ENCODE data around the gene HOXC12. TPM values are rescaled to one million over a fixed set of nuclear protein-coding genes. Genes with fewer than 3 reads are reported as not detected.

The HOXC12 gene
- total and polyA plus RNA-seq, 7 experiments from 2014 or later: not detected

DNA sequence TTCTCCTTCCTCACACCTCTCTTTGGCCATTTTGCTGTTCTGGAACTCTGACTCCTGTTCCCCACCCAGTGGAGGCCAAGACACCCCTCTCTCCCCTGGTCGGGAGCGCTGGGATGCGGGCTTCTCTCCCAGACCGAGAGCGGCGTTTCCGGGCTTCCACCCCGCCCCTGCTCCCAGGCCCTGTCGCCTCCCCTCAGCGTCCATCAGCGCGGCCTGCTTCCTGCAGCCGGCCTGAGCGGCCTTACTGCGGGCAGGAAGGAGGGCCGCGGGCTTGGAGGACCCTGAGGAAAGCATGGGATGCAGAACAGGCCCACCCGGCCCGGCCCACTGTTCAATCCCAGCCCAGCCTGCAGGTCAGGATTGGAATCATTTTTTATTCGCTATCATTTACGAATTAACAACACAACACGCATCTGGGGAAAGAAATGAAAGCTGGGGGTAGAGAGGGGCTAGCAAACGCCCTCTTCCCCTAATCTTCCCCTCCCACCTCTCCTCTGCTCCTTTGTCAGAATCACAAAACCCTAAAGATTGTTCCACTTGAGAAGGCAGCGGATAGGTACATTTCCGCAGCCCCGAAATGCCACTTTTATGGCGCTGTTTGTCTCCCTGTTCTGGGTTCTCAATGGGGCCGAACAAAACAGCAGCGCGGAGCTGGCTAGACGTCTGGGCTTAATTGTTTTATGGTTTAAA is 50.3 kb downstream of the HOXC12 start:
- no peaks in the 10 kb centered on the region for H3K9me3 ChIP-seq (ENCODE audit: control insufficient read depth in 2 of 3, low read length in 3 of 3)
- ChIA-PET POLR2A (interaction anchor here (0.7 kb wide), 1 partner anchor 211 kb away, joined by 3 read pairs; no protein-coding TSS in a partner anchor), CTCF (interaction anchor here (1.7 to 7.0 kb wide), 5 partner anchors 186 to 209 kb away, joined by 6 to 71 read pairs (median 37); partner anchors contain the start of gene SMUG1)
- intact Hi-C loops (cut with micrococcal nuclease): loop anchor here (5.0 to 10.0 kb wide), 2 partner anchors 132 to 370 kb away; no protein-coding TSS in a partner anchor
- H3K27me3 ChIP-seq (ENCODE audit: control insufficient read depth in 2 of 2, insufficient read depth in 2 of 2, low read length in 2 of 2): peaks cover 19 to 76% of the 10 kb centered on the region in 2 donors
- Mint-ChIP-seq H3K9me3 (peaks cover 0 to 2% (median 0%) of the 10 kb centered on the region in 11 donors), H3K27ac (peak overlapping the region in 2 of 9 donors; percentile 6 to 42), H3K4me3 (peak overlapping the region in 6 of 10 donors; percentile 15 to 91 (median 81)), H3K36me3 (no peaks in the 10 kb centered on the region), H3K27me3 (peaks cover 86 to 97% (median 90%) of the 10 kb centered on the region in 5 donors), H3K4me1 (peaks cover 6 to 48% (median 23%) of the 10 kb centered on the region in 7 donors)
- ATAC-seq: no peak
- H3K4me3 ChIP-seq (ENCODE audit: low read length): no peak overlapping the region
- peaks cover 12 to 22% of the 10 kb centered on the region in 2 donors for H3K4me1 ChIP-seq (ENCODE audit: control insufficient read depth in 2 of 2, insufficient read depth in 2 of 2, low read length in 2 of 2)
- H3K36me3 ChIP-seq (ENCODE audit: control insufficient read depth in 2 of 3, insufficient read depth in 3 of 3, low read length in 3 of 3): no peaks in the 10 kb centered on the region
- no peak for DNase-seq
- H3K27ac ChIP-seq (ENCODE audit: low read depth, low read length): no peak overlapping the region

DNA sequence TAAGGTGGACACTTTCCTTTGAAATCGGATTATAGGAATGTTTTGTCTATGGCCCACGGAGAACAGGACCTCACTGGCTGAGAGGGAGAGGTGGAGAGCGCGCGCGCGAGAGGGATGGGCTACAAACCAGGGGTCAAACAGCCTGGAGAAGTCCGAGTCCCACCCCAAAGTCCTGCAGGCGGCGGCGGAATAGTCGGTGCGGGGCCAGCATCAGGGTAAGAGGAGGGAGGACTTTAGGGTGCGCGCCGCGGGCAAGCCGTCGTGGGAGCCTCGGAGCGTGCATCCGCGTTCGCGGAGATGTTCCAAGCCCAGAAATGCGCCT is 50.8 kb downstream of the HOXC12 start:
- CTCF ChIA-PET: interaction anchor here (0.6 to 7.0 kb wide), 9 partner anchors 11 to 441 kb away, joined by 3 to 71 read pairs (median 6); partner anchors contain the start of gene SMUG1

DNA sequence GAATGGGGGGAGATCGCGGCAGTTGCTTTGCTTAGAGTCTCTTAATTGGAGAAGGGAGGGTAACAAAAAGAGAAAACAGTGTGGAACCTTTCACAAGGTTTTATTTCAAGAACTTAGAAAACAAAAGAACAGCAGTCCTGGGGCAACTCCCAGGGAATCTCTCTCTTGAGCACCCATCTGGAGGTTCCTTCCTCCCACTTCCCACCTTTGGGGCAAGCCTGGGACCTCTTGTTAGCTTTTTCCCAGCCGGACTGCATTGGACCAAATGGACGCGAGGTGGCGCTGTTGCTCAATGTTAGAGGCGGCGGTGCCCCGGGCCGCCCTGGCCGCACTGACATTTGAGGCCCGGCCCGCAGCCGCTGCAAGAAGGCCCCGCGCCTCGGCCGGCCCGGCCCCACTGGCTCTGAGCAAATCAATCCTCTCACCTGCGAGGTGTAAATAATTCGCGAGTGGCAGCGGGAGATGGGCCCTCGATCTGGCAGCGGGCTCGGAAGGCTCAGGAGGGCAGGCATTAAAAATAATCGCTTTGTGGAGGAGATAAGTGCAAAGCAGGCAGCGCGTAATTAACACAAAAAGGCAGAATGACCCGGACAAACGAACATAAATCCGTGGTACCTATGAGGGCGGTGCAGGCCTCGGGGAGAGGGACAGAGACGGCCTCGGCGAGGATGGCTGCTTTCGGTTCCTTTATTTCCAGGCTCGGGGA is 51.3 kb downstream of the HOXC12 start:
- ATAC-seq (peak; percentile 90), DNase-seq (peak; percentile 67 to 89 (median 79))
- Histone ChIP-seq H3K27ac (ENCODE audit: low read depth, low read length) (no peak overlapping the region), H3K27me3 (ENCODE audit: control insufficient read depth in 2 of 2, insufficient read depth in 2 of 2, low read length in 2 of 2) (peaks cover 24 to 77% of the 10 kb centered on the region in 2 donors), H3K36me3 (ENCODE audit: control insufficient read depth in 2 of 3, insufficient read depth in 3 of 3, low read length in 3 of 3) (no peaks in the 10 kb centered on the region), H3K4me3 (ENCODE audit: low read length) (peak overlapping the region; percentile 45), H3K9me3 (ENCODE audit: control insufficient read depth in 2 of 3, low read length in 3 of 3) (no peaks in the 10 kb centered on the region), H3K4me1 (ENCODE audit: control insufficient read depth in 2 of 2, insufficient read depth in 2 of 2, low read length in 2 of 2) (peaks cover 6 to 20% of the 10 kb centered on the region in 2 donors)
- Mint-ChIP-seq H3K27me3 (peaks cover 90 to 97% (median 92%) of the 10 kb centered on the region in 5 donors), H3K4me1 (peaks cover 9 to 53% (median 23%) of the 10 kb centered on the region in 7 donors), H3K36me3 (no peaks in the 10 kb centered on the region), H3K9me3 (peaks cover 0 to 2% (median 0%) of the 10 kb centered on the region in 11 donors), H3K4me3 (peak overlapping the region; percentile 79 to 91 (median 84)), H3K27ac (peak overlapping the region in 1 of 9 donors; percentile 6)
- CTCF ChIA-PET: interaction anchor here (0.6 to 7.0 kb wide), 11 partner anchors 11 to 441 kb away, joined by 3 to 71 read pairs (median 5); partner anchors contain the start of gene SMUG1
- POLR2A ChIA-PET: interaction anchor here (0.7 kb wide), 1 partner anchor 210 kb away, joined by 3 read pairs; no protein-coding TSS in a partner anchor
- intact Hi-C loops (cut with micrococcal nuclease): loop anchor here (1.0 to 10.0 kb wide), 10 partner anchors 11 to 369 kb away; no protein-coding TSS in a partner anchor

More for the DNA sequence above, 50.8 kb downstream of the HOXC12 start:
- H3K27me3 ChIP-seq (ENCODE audit: control insufficient read depth in 2 of 2, insufficient read depth in 2 of 2, low read length in 2 of 2): peaks cover 19 to 76% of the 10 kb centered on the region in 2 donors
- Mint-ChIP-seq H3K4me3 (peak overlapping the region in 8 of 10 donors; percentile 15 to 91 (median 82)), H3K36me3 (no peaks in the 10 kb centered on the region), H3K27me3 (peaks cover 89 to 97% (median 93%) of the 10 kb centered on the region in 5 donors), H3K4me1 (peaks cover 6 to 50% (median 23%) of the 10 kb centered on the region in 7 donors), H3K27ac (peak overlapping the region in 2 of 9 donors; percentile 6 to 42), H3K9me3 (peaks cover 0 to 2% (median 0%) of the 10 kb centered on the region in 11 donors)
- H3K4me1 ChIP-seq (ENCODE audit: control insufficient read depth in 2 of 2, insufficient read depth in 2 of 2, low read length in 2 of 2): peaks cover 7 to 17% of the 10 kb centered on the region in 2 donors
- no peak overlapping the region for H3K27ac ChIP-seq (ENCODE audit: low read depth, low read length)
- POLR2A ChIA-PET: interaction anchor here (0.7 kb wide), 1 partner anchor 210 kb away, joined by 3 read pairs; no protein-coding TSS in a partner anchor
- intact Hi-C loops (cut with micrococcal nuclease): loop anchor here (5.0 to 10.0 kb wide), 2 partner anchors 132 to 369 kb away; no protein-coding TSS in a partner anchor
- no peaks in the 10 kb centered on the region for H3K9me3 ChIP-seq (ENCODE audit: control insufficient read depth in 2 of 3, low read length in 3 of 3)
- DNase-seq (no peak), ATAC-seq (no peak)
- H3K36me3 ChIP-seq (ENCODE audit: control insufficient read depth in 2 of 3, insufficient read depth in 3 of 3, low read length in 3 of 3): no peaks in the 10 kb centered on the region
- H3K4me3 ChIP-seq (ENCODE audit: low read length): no peak overlapping the region

DNA sequence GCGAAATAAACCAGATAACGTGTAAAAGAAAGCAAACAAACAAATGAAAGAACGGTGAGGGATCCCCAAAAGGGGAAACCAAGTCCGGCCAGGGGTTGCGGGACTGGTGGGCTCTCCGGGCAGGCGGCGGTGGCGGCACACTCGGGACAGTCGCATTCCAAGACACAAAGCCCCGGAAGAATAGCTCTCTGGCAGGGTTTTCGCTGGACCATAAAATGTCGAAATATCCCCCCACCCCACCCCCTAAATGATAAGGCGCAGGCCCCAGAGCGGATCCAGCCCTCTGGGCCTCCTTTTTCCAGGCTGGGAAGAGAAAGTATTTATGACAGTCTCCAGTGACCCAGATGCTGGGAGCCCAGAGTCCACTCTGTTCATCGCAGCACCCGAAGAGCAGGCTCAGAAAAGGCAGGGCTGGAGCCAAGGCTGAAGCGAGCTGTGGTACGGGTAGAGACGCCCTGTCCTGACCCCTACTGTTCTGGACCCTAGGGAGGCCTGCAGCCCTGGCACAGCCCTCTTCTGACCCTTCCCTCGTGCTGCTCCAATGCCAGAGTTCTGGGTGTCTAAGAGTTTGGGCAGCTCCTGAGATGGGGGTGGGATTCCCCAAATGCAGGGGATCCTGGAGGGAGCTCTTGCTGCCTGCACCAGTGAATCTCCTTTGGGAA is 52.0 kb downstream of the HOXC12 start:
- Mint-ChIP-seq H3K9me3 (no peaks in the 10 kb centered on the region), H3K4me1 (peaks cover 15 to 60% (median 29%) of the 10 kb centered on the region in 7 donors), H3K27ac (peak overlapping the region in 1 of 9 donors; percentile 8), H3K27me3 (peaks cover 90 to 97% (median 92%) of the 10 kb centered on the region in 5 donors), H3K36me3 (no peaks in the 10 kb centered on the region), H3K4me3 (peak overlapping the region; percentile 79 to 91 (median 84))
- H3K36me3 ChIP-seq (ENCODE audit: control insufficient read depth in 2 of 3, insufficient read depth in 3 of 3, low read length in 3 of 3): no peaks in the 10 kb centered on the region
- ChIA-PET POLR2A (no interaction called here), CTCF (interaction anchor here (0.6 to 7.0 kb wide), 10 partner anchors 11 to 224 kb away, joined by 3 to 71 read pairs (median 4); partner anchors contain the start of gene SMUG1)
- intact Hi-C loops (cut with micrococcal nuclease): loop anchor here (1.0 to 10.0 kb wide), 10 partner anchors 11 to 368 kb away; no protein-coding TSS in a partner anchor
- H3K4me1 ChIP-seq (ENCODE audit: control insufficient read depth in 2 of 2, insufficient read depth in 2 of 2, low read length in 2 of 2): peaks cover 6 to 23% of the 10 kb centered on the region in 2 donors
- H3K4me3 ChIP-seq (ENCODE audit: low read length): peak overlapping the region; percentile 45
- no peak overlapping the region for H3K27ac ChIP-seq (ENCODE audit: low read depth, low read length)
- DNase-seq: no peak
- H3K9me3 ChIP-seq (ENCODE audit: control insufficient read depth in 2 of 3, low read length in 3 of 3): no peaks in the 10 kb centered on the region
- no peak for ATAC-seq
- H3K27me3 ChIP-seq (ENCODE audit: control insufficient read depth in 2 of 2, insufficient read depth in 2 of 2, low read length in 2 of 2): peaks cover 29 to 78% of the 10 kb centered on the region in 2 donors

DNA sequence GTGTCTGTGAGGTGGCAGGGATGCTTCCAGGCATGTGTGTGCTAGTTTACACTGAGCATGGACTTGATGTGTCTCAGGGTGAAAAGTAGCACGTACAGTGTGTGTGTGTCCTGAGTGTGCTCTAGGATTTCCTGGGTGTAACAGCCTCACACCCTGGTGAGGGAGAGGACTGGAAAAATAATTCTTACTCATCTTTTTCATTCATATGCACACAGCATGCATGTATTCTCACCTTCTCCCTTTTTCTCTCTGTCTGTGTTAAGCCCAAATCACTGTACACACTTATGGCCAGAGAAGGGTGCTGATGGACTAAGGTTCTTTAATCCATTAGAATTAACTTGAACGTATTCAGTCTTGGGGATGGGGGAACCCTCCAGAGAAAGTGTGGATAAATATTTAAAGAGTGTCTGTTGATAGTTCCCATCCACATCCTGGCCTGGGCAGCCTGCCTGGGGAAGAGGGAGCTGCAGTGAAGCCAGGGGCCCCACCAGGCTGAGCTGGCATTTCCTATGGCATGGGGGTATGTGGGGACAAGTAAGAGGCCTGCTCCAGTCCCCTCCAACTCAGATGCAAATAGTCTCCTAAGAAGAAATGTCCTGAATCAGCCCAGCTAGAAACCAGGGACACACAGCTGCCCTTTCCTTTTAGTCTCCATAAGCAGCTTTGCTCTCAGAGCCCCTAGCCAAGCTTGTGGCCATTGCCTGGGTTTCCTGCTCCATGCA is 53.0 kb downstream of the HOXC12 start:
- peaks cover 29 to 67% of the 10 kb centered on the region in 2 donors for H3K27me3 ChIP-seq (ENCODE audit: control insufficient read depth in 2 of 2, insufficient read depth in 2 of 2, low read length in 2 of 2)
- H3K36me3 Mint-ChIP-seq: no peaks in the 10 kb centered on the region
- H3K4me1 Mint-ChIP-seq: peaks cover 15 to 56% (median 28%) of the 10 kb centered on the region in 7 donors
- no peak overlapping the region for H3K4me3 ChIP-seq (ENCODE audit: low read length)
- H3K36me3 ChIP-seq (ENCODE audit: control insufficient read depth in 2 of 3, insufficient read depth in 3 of 3, low read length in 3 of 3): no peaks in the 10 kb centered on the region
- CTCF ChIA-PET: interaction anchor here (1.0 to 7.0 kb wide), 7 partner anchors 25 to 223 kb away, joined by 3 to 71 read pairs (median 5); partner anchors contain the start of genes HOXC5 and SMUG1
- peaks cover 90 to 97% (median 92%) of the 10 kb centered on the region in 5 donors for H3K27me3 Mint-ChIP-seq
- H3K27ac Mint-ChIP-seq: peak overlapping the region in 1 of 9 donors; percentile 8
- H3K4me3 Mint-ChIP-seq: peak overlapping the region in 5 of 10 donors; percentile 11 to 91 (median 40)
- no peak for ATAC-seq
- intact Hi-C loops (cut with micrococcal nuclease): loop anchor here (2.0 to 10.0 kb wide), 3 partner anchors 19 to 367 kb away; no protein-coding TSS in a partner anchor
- H3K4me1 ChIP-seq (ENCODE audit: control insufficient read depth in 2 of 2, insufficient read depth in 2 of 2, low read length in 2 of 2): peaks cover 6 to 23% of the 10 kb centered on the region in 2 donors
- no peaks in the 10 kb centered on the region for H3K9me3 ChIP-seq (ENCODE audit: control insufficient read depth in 2 of 3, low read length in 3 of 3)
- no peak for DNase-seq
- POLR2A ChIA-PET: no interaction called here
- no peak overlapping the region for H3K27ac ChIP-seq (ENCODE audit: low read depth, low read length)
- no peaks in the 10 kb centered on the region for H3K9me3 Mint-ChIP-seq

Measured in naive thymus-derived CD4-positive, alpha-beta T cell (primary cell).